ENCODE results near the gene ACOT9. TPM values are rescaled to one million over a fixed set of nuclear protein-coding genes. Genes with fewer than 3 reads are reported as not detected.

The ACOT9 gene
- total RNA-seq, 1 experiment from 2014 or later, result 44.5 TPM

GRCh38 chrX:23752740-23753415, 9.8 kb upstream of the ACOT9 start:
- Histone ChIP-seq H3K27me3 (ENCODE audit: control insufficient read depth, insufficient read depth, low read length) (no peaks in the 10 kb centered on the region), H3K9me3 (ENCODE audit: control insufficient read depth, insufficient read depth, low read depth, low read length) (no peaks in the 10 kb centered on the region), H3K4me1 (ENCODE audit: control insufficient read depth, insufficient read depth, low read length) (no peaks in the 10 kb centered on the region), H3K27ac (ENCODE audit: low read length) (no peak overlapping the region), H3K4me3 (ENCODE audit: low read depth in 2 of 2, low read length in 2 of 2) (no peak overlapping the region), H3K36me3 (ENCODE audit: control insufficient read depth, insufficient read depth, low read length) (no peaks in the 10 kb centered on the region)
- TF ChIP-seq TCF7L2 (IDR thresholded peaks at IDR 0.05; ENCODE audit: low read depth, low read length) (no peak), POLR2AphosphoS5 (IDR thresholded peaks at IDR 0.05; ENCODE audit: low read depth, low read length) (no peak), REST (IDR thresholded peaks at IDR 0.05; ENCODE audit: insufficient read depth in 1 of 2, low read depth in 2 of 2, low read length in 1 of 2) (no peak)
- BruUV-seq (replicated peaks), result no TSS peak
- POLR2A ChIA-PET, result interaction anchor here (1.0 kb wide), 1 partner anchor 10 kb away, joined by 4 read pairs; the partner anchor contains the start of gene ACOT9
- intact Hi-C loops (cut with micrococcal nuclease; ENCODE audit: unreplicated experiment) (loop anchor here (10.0 kb wide), 1 partner anchor 152 kb away; the partner anchor contains the start of genes APOO and CXorf58), in situ Hi-C loops (cut with HindIII; ENCODE audit: low pct_unique_long_range_greater_than_20kb, low sequenced_read_pairs) (no loop called here)
- DNase-seq (ENCODE audit: low read depth, low spot score) (no peak), ATAC-seq (no peak)
- CTCF ChIA-PET, result no interaction called here

GRCh38 chrX:23749576-23749975, 6.5 kb upstream of the ACOT9 start:
- CTCF ChIA-PET, result no interaction called here

More at GRCh38 chrX:23749576-23749975, 6.5 kb upstream of the ACOT9 start:
- Histone ChIP-seq H3K27me3 (ENCODE audit: control insufficient read depth, insufficient read depth, low read length) (no peaks in the 10 kb centered on the region), H3K4me3 (ENCODE audit: low read depth in 2 of 2, low read length in 2 of 2) (no peak overlapping the region), H3K4me1 (ENCODE audit: control insufficient read depth, insufficient read depth, low read length) (no peaks in the 10 kb centered on the region), H3K36me3 (ENCODE audit: control insufficient read depth, insufficient read depth, low read length) (no peaks in the 10 kb centered on the region), H3K27ac (ENCODE audit: low read length) (no peak overlapping the region), H3K9me3 (ENCODE audit: control insufficient read depth, insufficient read depth, low read depth, low read length) (no peaks in the 10 kb centered on the region)
- in situ Hi-C loops (cut with HindIII; ENCODE audit: low pct_unique_long_range_greater_than_20kb, low sequenced_read_pairs) (no loop called here), intact Hi-C loops (cut with micrococcal nuclease; ENCODE audit: unreplicated experiment) (no loop called here)
- DNase-seq (ENCODE audit: low read depth, low spot score), result no peak
- POLR2A ChIA-PET, result interaction anchor here (0.7 kb wide), 1 partner anchor 33 kb away, joined by 10 read pairs; no protein-coding TSS in a partner anchor
- no TSS peak for BruUV-seq (replicated peaks)
- no peak for TF ChIP-seq CTCF (IDR thresholded peaks at IDR 0.05)
- TF ChIP-seq POLR2AphosphoS5 (IDR thresholded peaks at IDR 0.05; ENCODE audit: low read depth, low read length), result no peak
- TF ChIP-seq REST (IDR thresholded peaks at IDR 0.05; ENCODE audit: insufficient read depth in 1 of 2, low read depth in 2 of 2, low read length in 1 of 2), result no peak
- TF ChIP-seq TCF7L2 (IDR thresholded peaks at IDR 0.05; ENCODE audit: low read depth, low read length), result no peak
- TF ChIP-seq SIN3A (IDR thresholded peaks at IDR 0.05; ENCODE audit: borderline replicate concordance, insufficient read depth, low read depth, low read length), result no peak
- no peak for ATAC-seq
